Stimulated activated CD8-positive, alpha-beta memory T cell treated with anti-CD3 and anti-CD28 coated beads, Interleukin-15, amount 100 ng/mL, for 24 hours (primary cell): ENCODE measurements around the gene SPP1.
"Not testable (repeated sequence)": the region's sequence is repeated elsewhere in the genome, so short reads cannot be mapped to it uniquely, and the experiment has no call there.

Source experiments
- DNase-seq: peaks from one replicate; pipeline ENCODE4 v3.0.0-alpha.2; 2020; ENCODE audit warnings: low read depth

SPP1 gene

DNA sequence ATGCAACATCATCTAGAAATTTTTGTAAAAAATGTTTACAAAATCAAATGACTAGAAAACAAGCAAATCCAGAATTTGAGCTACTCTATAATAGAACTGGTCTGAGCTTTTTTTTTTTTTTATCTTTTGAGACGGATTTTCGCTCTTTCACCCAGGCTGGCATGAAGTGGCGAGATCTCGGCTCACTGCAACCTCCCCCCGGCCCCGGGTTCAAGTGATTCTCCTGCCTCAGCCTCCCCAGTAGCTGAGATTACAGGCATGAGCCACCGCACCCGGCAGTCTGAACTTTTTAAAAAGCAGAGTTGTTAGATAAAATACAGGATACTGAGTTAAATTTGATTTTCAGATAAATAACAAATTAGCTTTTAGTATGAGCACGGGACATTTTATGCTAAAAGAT lies 11.0 kb downstream of the SPP1 start:
- no peak for DNase-seq

DNA sequence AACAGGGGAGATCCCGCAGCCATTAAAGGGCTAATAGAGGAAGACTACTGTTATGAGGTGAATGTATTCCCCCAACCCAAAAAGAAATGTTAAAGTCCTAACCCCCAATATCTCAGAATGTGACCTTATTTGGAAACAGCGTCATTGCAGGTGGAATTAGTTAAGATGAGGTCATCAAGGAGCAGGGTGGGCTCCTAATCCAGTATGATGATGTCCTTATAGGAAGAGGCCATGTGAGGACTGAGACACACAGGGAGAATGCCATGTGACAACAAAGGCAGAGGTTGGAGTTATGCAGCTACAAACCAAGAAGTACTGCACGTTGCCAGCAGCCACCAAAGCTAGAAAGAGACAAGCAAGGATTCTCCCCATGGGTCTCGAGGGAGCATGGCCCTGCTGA lies 14.3 kb downstream of the SPP1 start:
- no peak for DNase-seq

DNA sequence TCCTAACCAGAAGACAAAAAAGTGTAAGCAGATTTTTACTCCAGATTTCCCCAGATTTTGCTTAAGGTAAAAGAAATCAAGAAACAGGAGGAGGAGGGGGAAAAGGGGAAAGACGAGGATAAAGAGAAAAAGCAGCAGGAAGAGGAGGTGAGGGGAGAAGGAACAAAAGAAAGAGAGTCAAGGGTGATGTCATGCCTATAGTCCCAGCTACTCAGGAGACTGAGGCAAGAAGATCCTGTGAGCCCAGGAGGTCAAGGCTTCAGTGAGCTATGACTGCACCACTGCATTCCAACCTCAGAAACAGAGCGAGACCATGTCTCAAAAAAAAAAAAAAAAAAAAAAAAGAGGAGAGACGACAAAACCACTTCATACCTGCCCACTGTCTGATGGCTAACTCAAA lies 19.9 kb downstream of the SPP1 start:
- no peak for DNase-seq

DNA sequence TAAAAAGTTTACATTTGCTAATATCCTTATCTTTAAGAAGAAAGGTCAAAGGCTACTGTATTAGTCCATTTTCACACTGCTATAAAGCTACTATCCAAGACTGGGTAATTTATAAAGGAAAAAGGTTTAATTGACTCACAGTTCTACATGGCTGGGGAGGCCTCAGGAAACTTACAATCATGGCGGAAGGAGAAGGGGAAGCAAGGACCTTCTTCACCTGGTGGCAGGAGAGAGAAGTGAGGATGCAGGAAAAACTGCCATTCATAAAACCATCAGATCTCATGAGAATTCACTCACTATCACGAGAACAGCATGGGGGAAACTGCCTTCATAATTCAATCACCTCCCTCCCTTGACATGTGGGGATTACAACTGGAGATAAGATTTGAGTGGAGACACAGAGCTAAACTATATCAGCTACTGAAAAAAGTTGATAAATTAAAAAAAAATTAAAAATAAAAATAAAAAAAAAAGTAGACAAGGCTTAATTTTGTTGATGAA lies 23.7 kb downstream of the SPP1 start:
- DNase-seq: not testable (repeated sequence)

DNA sequence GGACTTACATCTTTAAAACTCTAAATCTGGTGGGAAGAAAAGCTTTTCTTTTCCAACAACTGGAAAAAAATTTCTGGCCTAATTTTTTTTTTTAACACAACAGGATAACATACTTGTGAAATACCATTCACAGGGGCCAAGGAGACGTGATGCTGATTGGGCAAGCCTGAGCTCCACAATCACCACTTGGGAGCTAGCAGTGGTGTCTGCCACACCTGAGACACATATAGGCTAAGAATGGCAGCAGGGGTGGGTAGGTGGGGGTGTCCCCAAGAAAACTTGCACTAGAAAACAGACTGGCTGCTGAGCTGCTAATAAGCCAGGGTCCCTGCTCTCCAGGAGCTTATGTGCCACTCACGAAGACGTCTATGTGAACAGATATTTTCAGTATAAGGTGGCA lies 26.4 kb downstream of the SPP1 start:
- DNase-seq: no peak

DNA sequence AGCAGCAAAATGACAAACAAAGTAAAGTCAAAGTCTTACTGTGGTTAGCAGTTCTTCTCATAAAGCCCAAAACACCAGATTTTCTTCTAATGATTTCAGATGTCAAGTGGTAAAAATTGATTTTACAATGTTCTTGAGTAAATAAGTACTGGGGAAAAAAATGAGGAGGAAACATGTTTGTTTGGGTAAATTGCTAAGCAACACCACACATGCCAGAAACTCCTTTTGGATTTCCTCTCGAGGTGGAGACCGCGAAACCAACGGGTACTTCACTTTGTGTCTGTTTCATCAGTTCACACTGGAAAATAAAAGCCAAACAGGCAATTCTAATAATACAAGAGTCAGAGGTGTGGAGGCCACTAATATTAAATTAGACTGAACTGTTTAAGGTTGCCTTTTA lies 27.3 kb downstream of the SPP1 start:
- DNase-seq: no peak

DNA sequence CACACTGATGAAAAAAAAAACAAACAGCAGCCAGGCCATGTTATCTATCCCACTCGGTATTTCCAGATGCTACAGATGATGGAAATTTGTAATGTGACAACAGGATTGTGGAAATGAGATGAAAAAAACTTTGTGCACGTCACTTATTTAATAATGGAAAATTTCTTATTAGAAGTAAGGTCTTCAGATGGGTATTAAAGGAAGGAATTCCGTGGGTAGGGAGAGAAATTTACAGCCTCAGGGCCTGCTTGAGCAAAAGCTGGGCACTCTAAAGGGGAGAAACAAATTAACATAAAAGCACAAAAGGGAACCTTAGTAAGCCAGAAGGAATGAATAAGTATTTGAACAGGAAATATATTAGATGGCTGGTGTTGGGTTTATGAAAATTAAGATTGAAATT lies 27.7 kb downstream of the SPP1 start:
- no peak for DNase-seq

DNA sequence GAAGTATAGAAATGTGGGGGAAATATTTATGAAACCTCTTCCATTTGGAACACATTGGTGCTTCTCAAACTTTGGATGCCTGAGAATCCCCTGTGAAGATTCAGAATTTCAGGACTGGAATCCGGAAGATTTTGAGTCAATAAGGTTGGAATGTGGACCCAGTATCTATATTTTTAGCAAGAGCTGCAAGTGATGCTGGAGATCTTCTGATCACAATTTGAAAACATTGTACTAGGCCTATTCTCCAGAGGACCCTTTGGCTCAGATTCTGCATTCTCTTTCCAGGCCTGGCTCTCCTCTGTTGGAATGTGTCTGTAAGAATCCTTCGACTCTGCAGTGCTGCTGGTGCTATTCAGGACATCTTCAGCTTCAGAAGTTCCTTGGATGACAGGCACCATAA lies 29.6 kb downstream of the SPP1 start:
- DNase-seq: no peak

DNA sequence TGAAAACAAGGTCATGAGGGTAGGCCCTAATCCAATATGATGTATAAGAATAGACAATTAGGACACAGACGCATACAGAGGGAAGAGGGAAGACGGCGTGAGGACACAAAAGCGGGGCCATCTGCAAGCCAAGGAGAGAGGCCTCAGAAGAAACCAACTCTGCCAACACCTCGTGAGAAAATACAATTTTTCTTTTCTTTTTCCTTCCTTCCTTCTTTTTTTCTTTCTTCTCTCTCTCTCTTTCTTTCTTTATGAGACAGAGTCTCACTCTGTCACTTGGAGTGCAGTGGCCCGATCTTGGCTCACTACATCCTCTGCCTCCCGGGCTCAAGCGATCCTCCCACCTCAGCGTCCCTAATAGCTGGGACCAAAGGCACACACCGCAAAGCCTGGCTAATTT lies 30.4 kb downstream of the SPP1 start:
- DNase-seq: no peak

DNA sequence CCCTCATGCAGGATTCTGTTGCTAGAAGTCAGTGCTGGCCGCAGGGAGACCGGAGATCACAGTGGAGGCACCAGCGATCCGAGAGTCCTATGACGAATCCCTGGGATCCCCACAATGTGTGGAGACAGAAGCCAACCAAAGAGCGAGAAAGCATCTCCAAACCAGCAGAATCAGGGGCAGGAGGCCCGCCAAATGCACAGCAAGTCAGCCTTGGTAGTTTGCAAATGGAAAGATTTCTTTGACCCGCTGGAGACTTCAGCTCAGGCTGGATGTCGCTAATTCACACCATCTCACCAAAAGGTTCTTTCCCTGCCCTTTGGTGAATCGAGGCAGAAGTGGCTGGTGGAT lies 31.4 kb downstream of the SPP1 start:
- DNase-seq: no peak

DNA sequence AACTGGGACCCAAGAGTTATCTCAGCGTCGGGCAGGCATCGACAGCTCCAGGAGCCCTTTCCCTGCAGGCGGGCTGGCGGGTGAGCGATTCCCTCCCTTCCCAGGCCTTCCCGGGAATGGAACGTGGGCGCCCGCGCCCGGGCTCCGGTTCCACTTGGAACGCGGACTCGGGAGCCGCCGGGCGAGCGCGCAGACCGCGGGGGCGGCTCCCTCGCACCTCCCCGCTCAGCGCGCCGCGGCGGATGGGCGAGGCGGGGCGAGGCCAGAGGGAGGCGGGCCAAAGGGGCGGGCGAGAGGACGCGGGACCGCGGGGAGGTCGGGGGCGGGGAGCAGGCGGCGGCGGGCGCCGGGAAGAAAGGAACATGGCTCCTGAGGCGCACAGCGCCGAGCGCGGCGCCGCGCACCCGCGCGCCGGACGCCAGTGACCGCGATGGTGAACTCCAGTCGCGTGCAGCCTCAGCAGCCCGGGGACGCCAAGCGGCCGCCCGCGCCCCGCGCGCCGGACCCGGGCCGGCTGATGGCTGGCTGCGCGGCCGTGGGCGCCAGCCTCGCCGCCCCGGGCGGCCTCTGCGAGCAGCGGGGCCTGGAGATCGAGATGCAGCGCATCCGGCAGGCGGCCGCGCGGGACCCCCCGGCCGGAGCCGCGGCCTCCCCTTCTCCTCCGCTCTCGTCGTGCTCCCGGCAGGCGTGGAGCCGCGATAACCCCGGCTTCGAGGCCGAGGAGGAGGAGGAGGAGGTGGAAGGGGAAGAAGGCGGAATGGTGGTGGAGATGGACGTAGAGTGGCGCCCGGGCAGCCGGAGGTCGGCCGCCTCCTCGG lies 32.0 kb downstream of the SPP1 start, which contains the start of gene PKD2:
TSS of gene PKD2 (plus strand) at position 332 of the 818 bp plus-strand sequence. CDS start at position 431, 99 bp downstream.
- peak; percentile 56 for DNase-seq

DNA sequence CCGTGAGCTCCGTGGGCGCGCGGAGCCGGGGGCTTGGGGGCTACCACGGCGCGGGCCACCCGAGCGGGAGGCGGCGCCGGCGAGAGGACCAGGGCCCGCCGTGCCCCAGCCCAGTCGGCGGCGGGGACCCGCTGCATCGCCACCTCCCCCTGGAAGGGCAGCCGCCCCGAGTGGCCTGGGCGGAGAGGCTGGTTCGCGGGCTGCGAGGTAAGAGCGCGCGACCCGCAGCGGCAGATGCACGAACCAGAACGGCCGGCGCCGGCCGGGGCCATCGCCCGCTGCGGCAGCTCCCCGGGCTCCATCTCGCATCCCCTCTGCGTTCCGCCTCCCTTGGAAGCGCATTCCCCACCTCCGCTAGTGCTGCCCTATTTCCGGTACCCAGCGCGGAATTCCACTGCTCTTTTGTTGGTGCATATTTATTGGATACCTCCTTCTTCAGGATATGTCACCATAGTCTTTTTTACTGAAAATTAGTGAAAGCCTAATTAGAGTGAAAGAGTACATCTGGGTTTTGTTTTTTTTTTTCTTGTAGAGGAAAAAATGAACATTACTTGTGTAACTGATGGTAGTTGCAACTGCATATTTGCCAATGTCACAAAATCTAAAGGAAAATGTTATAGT lies 32.7 kb downstream of the SPP1 start:
- no peak for DNase-seq

DNA sequence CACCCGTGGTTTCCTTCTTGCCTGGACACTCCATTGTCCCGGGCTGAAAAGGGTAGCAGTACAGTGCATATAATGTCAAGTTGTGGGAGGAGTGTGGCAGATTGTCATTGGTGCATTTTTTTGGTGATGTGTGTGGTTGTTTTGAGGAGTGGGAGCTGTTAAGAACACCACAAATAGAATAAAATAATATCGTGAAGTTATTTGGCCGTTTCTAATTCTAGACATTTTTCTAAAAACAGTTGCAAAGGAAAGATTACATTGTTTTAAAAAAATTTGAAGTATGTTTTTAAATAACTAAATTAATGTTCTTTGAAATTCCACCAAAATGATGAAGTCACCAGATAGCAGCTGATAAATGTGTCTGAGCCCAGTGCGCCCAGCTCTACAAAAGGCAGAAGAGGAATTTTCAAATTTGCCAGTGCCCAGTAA lies 33.2 kb downstream of the SPP1 start:
- no peak for DNase-seq

DNA sequence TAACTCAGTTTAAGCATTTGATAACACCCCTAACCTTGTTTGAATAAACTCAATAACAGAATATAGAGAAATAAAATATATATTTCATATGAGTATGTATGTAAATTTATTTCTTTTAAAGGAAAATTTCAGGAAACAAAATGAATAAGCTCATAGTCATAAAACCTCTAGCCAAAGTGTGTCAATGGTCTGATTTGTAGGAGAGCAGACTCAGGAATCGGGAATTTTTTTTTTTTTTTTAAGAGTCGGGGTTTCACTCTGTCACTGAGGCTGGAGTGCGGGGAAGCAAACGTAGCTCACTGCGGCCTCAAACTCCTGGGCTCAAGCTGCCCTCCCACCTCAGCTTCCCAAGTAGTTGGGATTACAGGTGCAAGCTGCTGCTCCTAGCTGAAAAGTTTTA lies 34.4 kb downstream of the SPP1 start:
- no peak for DNase-seq

DNA sequence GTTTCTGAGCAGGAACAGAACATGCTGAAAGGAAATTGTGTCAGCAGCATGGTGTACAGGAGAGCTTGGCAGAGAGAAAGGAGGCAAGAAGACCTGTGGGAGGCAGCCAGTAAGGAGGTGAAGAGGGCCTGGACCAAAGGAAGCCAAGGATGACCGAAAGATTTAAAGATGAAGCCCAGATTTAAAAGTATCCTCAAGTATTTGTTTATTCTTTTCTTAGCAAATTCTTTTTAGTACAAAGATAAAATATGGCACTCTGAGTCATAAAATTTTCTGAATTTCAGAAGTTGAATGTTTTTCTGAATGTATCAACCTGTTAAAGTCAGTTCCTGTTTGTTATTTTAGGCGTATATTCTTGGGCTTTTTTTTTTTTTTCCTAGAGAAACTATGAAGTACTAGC lies 35.5 kb downstream of the SPP1 start:
- DNase-seq: no peak

DNA sequence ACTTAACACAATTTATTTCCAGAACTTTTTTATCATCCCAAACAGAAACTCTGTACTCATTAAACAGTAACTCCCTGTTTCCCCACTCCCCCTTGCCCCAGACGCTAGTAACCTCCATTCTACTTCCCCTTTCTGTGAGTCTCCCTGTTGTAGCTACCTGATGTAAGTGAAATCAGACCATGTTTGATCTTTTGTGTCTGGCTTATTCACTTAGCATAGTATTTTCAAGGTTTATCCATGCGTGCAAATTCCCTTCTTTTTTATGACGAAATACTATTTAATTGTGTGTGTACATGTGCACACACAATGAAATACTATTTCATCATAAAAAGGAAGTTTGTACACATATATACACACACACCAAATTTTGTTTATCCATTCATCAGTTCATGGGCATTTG lies 37.1 kb downstream of the SPP1 start:
- no peak for DNase-seq

DNA sequence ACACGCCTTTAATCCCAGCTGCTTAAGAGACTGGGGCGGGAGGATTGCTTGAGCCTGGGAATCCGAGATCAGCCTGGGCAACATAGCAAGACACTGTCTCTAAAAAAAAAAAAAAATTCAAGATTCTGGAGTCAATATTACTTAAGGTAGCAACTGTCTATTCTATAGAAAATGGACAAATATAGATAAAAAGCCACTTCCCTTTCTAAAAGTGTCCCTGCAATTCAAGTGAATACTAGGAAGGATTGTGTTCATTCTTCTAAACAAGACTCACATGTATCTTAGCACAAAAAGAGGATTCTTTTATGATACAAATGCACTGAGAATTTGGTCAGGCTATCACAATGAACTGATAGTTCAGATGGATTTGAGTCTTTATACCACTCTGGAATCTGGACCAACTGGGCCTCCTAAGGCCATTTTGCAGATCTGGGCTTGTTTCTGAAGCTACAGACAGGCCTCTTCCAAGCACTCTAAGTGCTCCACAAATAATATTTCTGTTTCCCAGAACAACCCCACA lies 38.9 kb downstream of the SPP1 start:
- no peak for DNase-seq

DNA sequence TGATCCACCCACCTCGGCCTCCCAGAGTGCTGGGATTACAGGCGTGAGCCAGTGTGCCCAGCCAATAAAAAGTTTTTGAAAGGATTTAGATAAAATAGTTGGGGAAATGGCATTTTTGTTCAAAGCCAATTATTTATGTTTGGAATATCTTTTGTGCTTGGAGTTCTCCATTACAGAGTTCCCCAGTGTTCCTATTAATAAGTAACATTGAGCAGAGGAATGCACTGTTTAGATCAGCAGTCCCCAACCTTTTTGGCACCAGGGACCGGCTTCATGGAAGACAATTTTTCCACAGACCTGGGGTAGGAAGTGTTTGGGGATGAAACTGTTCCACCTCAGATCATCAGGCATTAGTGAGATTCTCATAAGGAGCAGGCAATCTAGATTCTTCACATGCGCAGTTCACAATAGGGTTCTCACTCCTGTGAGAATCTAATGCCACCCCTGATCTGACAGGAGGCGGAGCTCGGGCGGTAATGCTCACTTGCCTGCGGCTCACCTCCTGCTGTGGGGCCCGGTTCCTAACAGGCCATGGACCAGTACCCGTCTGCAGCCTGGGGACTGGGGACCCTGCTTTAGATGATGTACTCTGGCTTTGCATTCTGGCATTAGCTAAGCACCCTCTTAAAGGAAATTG lies 40.3 kb downstream of the SPP1 start:
- no peak for DNase-seq

DNA sequence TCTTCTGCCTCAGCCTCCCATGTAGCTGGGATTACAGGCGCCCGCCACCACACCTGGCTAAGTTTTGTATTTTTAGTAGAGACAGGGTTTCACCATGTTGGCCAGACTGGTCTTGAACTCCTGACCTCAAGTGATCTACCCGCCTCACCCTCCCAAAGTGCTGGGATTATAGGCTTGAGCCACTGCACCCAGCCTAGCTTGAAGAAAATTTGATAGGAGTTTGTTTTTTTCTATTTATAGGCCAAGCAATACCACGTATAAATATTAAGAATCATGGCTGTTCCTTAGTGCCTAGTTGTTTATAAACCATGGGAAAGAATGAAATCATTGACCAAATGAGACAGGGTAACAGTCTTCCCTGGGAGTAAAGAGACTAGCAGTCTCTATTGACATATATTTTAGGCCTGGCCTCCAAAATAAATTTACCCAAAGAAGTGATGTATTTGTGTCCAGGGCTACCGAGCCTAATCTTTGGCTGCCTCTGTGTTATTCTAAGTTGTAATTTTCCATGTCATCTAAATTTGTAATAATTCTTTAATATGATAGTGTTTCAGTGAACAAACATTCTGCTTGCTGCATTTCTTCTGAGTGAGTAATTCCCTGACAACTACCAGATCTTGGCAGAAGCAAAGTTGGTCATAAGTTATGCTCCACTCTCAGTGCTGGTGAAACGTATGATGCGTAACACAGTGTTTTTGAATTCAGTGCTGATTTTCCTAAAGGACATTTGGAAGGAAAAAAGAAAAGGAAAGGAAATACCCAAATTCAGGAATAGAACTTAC lies 42.2 kb downstream of the SPP1 start:
- DNase-seq: no peak

DNA sequence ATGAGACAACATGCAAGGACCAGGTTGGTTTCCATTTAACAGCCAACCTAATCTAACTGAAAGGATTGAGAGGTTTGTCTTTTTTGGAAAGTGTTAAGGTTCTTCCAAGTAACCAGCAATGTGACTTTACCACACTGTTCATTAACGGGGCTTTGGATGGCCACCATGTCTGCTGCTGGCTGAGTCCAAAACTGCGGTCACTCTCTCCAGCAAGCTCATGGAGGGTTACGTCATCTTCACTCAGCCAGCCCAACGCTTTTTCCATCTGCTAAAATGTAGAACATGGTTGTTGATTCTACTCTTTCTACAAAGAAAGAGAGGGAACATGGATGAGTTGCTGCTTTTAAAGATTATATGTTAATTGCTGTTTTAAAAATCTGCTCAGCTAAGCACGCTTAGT lies 43.0 kb downstream of the SPP1 start:
- no peak for DNase-seq

DNA sequence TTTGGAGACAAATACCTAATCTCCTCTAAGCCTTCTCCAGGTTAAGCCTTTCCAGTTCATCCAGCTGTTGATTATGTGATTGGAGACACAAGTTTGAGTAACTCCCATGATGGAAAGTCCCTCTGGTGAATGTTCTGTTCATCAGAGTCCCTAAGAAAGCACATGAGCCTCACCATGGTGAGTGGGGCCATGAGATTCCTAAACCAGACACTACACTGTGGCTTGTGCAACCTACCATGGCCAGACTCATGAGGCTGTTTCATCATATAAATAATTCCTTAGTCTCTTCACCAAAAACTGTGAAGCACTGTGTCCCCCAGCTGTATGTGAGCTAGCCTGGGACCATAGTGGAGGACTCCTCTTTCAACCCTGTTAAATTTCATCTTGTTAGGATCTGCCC lies 46.3 kb downstream of the SPP1 start:
- no peak for DNase-seq

DNA sequence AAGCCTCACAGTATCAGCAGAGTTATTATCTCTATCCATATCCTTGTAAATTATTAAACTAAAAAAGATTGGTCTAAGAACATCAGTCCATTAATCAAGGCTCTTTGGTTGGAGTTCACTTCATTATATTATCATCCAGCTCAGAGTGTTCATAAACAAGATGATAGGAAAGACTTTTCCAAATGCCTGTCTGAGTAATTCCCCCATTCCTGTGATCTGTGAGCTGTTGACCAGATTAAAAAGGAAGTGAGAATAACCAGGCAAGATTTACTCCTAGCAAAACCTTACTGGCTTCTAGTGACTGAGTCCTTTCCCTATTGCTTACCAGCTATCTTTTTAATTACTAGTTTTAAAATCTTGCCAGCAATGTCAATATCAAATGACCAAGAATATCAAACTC lies 46.8 kb downstream of the SPP1 start:
- DNase-seq: no peak
